PC-3 (cell line): Measurements from ENCODE around the gene VEZT. TPM values are rescaled to one million over a fixed set of nuclear protein-coding genes. Genes with fewer than 3 reads are reported as not detected.

ENCODE experiments used
- ATAC-seq: fragments of 200-7000 bp; cut with Tn5 transposase; 2 replicates; pipeline ENCODE4 v1.9.1; 2020; ENCODE audit warnings: mild to moderate bottlenecking, moderate library complexity
- BruUV-seq: library from RNA; stranded (reverse); fragments of 400-500 nt; replicated peaks from 2 replicates; lab custom pipeline; 2021; lab: Mats Ljungman, UMichigan
- CTCF ChIA-PET: fragments of 300-600 bp; sonication (Branson Sonifier 250); formaldehyde crosslinking; loops from one replicate; lab custom pipeline; 2022; ENCODE audit warnings: antibody characterized with exemption; lab: Charles Lee
- POLR2A ChIA-PET: fragments of 300-600 bp; sonication (Branson Sonifier 250); formaldehyde crosslinking; loops from one replicate; lab custom pipeline; 2022; ENCODE audit warnings: antibody characterized with exemption; ENCODE audit not compliant: unreplicated experiment; lab: Charles Lee
- DNase-seq: peaks from one replicate; pipeline ENCODE4 v3.0.0-alpha.2; 2015
- H2AFZ ChIP-seq: fragments of 300-600 bp; sonication (generic); 2 replicates; pipeline ENCODE4 v1.6.0; 2016; ENCODE audit warnings: antibody characterized with exemption, low read length
- H3F3A ChIP-seq: fragments of 300-600 bp; sonication (generic); one replicate; pipeline ENCODE4 v1.6.0; 2017; ENCODE audit warnings: antibody characterized with exemption, low read length, control low read depth, mild to moderate bottlenecking; ENCODE audit not compliant: unreplicated experiment
- H3K27ac ChIP-seq: fragments of 300-600 bp; sonication (generic); 2 replicates; pipeline ENCODE4 v1.5.1; 2016; ENCODE audit warnings: mild to moderate bottlenecking, low read length
- H3K27me3 ChIP-seq: fragments of 300-600 bp; sonication (generic); 2 replicates; pipeline ENCODE4 v1.6.1; 2016; ENCODE audit warnings: low read length, mixed read lengths
- H3K36me3 ChIP-seq: fragments of 300-600 bp; sonication (generic); 2 replicates; pipeline ENCODE4 v1.6.1; 2016; ENCODE audit warnings: low read depth, mixed run types, low read length, mixed read lengths
- H3K4me1 ChIP-seq: fragments of 300-600 bp; sonication (generic); 2 replicates; pipeline ENCODE4 v1.5.1; 2016; ENCODE audit warnings: low read length; ENCODE audit not compliant: insufficient read depth
- H3K4me2 ChIP-seq: fragments of 300-600 bp; sonication (generic); 2 replicates; pipeline ENCODE4 v1.6.0; 2016; ENCODE audit warnings: low read length
- H3K4me3 ChIP-seq: fragments of 300-600 bp; sonication (generic); 2 replicates; pipeline ENCODE4 v1.5.1; 2016; ENCODE audit warnings: mild to moderate bottlenecking, low read length, mixed read lengths
- H3K79me2 ChIP-seq: fragments of 300-600 bp; sonication (generic); 2 replicates; pipeline ENCODE4 v1.6.1; 2017; ENCODE audit warnings: low read length, mixed read lengths
- H3K9ac ChIP-seq: fragments of 300-600 bp; sonication (generic); 2 replicates; pipeline ENCODE4 v1.6.0; 2016; ENCODE audit warnings: mild to moderate bottlenecking, low read length
- H3K9me2 ChIP-seq: fragments of 300-600 bp; sonication (generic); replicated peaks from 2 replicates; pipeline ENCODE4 v1.6.1; 2016; ENCODE audit warnings: mixed run types, low read length, mixed read lengths
- H3K9me3 ChIP-seq: fragments of 300-600 bp; sonication (generic); 2 replicates; pipeline ENCODE4 v1.6.1; 2016; ENCODE audit warnings: low read length, mixed read lengths
- H4K20me1 ChIP-seq: fragments of 300-600 bp; sonication (generic); 2 replicates; pipeline ENCODE4 v1.6.1; 2016; ENCODE audit warnings: low read length, mixed read lengths
- EZH2 ChIP-seq: fragments of 300-600 bp; sonication (generic); IDR thresholded peaks from one replicate; pipeline ENCODE4 v1.6.1; 2017; ENCODE audit warnings: antibody characterized with exemption, mild to moderate bottlenecking, low read length; ENCODE audit not compliant: unreplicated experiment
- EZH2phosphoT487 ChIP-seq: fragments of 300-600 bp; sonication (generic); IDR thresholded peaks from 2 replicates; pipeline ENCODE4 v1.6.1; 2018; ENCODE audit warnings: mild to moderate bottlenecking, antibody characterized with exemption, low read length, borderline replicate concordance
- intact Hi-C: fragments of 100-400 bp; cut with micrococcal nuclease; formaldehyde crosslinking; loops from 2 replicates; pipeline ENCODE4 v1.9.0; 2023
- total RNA-seq: library from RNA; depleted of rRNA; stranded (reverse); fragments of >200 nt; gene quantifications from 2 replicates; pipeline ENCODE4 v1.2.3, GENCODE V29; 2014
- TF ChIP-seq, protein P1 (sequence below): fragments of 300-600 bp; sonication (generic); conservative IDR thresholded peaks from 2 replicates; pipeline ENCODE4 v1.5.1; 2017; ENCODE audit warnings: antibody characterized with exemption, low read depth, mild to moderate bottlenecking, low read length

VEZT gene
- total RNA-seq, 1 experiment from 2014 or later: 83.6 TPM

DNA sequence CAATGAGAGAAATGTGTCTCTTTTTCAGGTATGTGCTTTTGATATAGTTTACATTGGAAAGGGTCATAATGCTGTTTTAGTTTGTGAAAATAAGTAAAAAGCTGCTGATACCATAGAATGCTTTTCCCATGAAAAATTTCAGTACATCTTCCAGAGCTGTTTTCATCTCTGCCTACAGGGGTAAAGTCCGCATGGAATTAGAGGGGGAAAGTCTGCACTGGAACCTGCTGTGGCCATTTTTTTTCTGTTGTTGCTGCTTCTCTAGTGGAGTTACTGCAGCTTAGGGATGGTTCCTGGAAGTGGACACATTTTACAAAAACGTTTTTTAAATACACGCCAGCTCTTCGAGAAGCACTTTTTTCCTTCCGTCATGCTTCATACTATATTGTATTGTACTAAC is 81.3 kb downstream of the VEZT start:
- H3K9me2 ChIP-seq: no peaks in the 10 kb centered on the region
- no peaks in the 10 kb centered on the region for H3K79me2 ChIP-seq
- H3F3A ChIP-seq: peaks cover 4% of the 10 kb centered on the region
- DNase-seq (no peak), ATAC-seq (no peak)
- peaks cover 20% of the 10 kb centered on the region for H3K4me1 ChIP-seq
- H3K36me3 ChIP-seq: peaks cover 42% of the 10 kb centered on the region
- no TSS peak for BruUV-seq
- H3K27ac ChIP-seq: no peak overlapping the region
- no peak overlapping the region for H2AFZ ChIP-seq
- H3K27me3 ChIP-seq: no peaks in the 10 kb centered on the region
- H3K4me2 ChIP-seq: no peak overlapping the region
- no peaks in the 10 kb centered on the region for H3K9me3 ChIP-seq
- ChIA-PET CTCF (no interaction called here), POLR2A (interaction anchor here (0.6 kb wide), 1 partner anchor 126 kb away, joined by 5 read pairs; no protein-coding TSS in a partner anchor)
- no peak overlapping the region for H3K9ac ChIP-seq
- intact Hi-C loops: no loop called here
- peaks cover under 1% of the 10 kb centered on the region; the same call in 1 of the 2 replicates for H4K20me1 ChIP-seq
- H3K4me3 ChIP-seq: no peak overlapping the region
- TF ChIP-seq, protein P1, sequence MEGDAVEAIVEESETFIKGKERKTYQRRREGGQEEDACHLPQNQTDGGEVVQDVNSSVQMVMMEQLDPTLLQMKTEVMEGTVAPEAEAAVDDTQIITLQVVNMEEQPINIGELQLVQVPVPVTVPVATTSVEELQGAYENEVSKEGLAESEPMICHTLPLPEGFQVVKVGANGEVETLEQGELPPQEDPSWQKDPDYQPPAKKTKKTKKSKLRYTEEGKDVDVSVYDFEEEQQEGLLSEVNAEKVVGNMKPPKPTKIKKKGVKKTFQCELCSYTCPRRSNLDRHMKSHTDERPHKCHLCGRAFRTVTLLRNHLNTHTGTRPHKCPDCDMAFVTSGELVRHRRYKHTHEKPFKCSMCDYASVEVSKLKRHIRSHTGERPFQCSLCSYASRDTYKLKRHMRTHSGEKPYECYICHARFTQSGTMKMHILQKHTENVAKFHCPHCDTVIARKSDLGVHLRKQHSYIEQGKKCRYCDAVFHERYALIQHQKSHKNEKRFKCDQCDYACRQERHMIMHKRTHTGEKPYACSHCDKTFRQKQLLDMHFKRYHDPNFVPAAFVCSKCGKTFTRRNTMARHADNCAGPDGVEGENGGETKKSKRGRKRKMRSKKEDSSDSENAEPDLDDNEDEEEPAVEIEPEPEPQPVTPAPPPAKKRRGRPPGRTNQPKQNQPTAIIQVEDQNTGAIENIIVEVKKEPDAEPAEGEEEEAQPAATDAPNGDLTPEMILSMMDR: no peak
- no peak for TF ChIP-seq EZH2
- no peak for TF ChIP-seq EZH2phosphoT487

DNA sequence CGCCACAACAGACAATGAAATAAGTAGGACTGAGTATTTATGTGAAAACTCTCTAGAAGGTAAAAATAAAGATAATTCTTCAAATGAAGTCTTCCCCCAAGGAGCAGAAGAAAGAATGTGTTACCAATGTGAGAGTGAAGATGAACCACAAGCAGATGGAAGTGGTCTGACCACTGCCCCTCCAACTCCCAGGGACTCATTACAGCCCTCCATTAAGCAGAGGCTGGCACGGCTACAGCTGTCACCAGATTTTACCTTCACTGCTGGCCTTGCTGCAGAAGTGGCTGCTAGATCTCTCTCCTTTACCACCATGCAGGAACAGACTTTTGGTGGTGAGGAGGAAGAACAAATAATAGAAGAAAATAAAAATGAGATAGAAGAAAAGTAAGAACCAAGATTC is 82.7 kb downstream of the VEZT start:
- Histone ChIP-seq H3K27ac (no peak overlapping the region), H3K9me3 (no peaks in the 10 kb centered on the region), H2AFZ (no peak overlapping the region), H3K36me3 (peaks cover 32% of the 10 kb centered on the region; the same call in 1 of the 2 replicates), H3K4me3 (no peak overlapping the region), H3K4me2 (no peak overlapping the region), H3K9me2 (no peaks in the 10 kb centered on the region), H3K27me3 (no peaks in the 10 kb centered on the region), H4K20me1 (peaks cover 4% of the 10 kb centered on the region; the same call in 1 of the 2 replicates), H3K4me1 (peaks cover 33% of the 10 kb centered on the region), H3F3A (peaks cover 6% of the 10 kb centered on the region), H3K79me2 (no peaks in the 10 kb centered on the region), H3K9ac (no peak overlapping the region)
- intact Hi-C loops: no loop called here
- BruUV-seq: TSS peak; percentile 42
- no peak for ATAC-seq
- ChIA-PET CTCF (interaction anchor here (0.6 kb wide), 1 partner anchor 12 kb away, joined by 3 read pairs; no protein-coding TSS in a partner anchor), POLR2A (no interaction called here)
- TF ChIP-seq, protein P1: no peak
- TF ChIP-seq EZH2 (no peak), EZH2phosphoT487 (no peak)
- no peak for DNase-seq

DNA sequence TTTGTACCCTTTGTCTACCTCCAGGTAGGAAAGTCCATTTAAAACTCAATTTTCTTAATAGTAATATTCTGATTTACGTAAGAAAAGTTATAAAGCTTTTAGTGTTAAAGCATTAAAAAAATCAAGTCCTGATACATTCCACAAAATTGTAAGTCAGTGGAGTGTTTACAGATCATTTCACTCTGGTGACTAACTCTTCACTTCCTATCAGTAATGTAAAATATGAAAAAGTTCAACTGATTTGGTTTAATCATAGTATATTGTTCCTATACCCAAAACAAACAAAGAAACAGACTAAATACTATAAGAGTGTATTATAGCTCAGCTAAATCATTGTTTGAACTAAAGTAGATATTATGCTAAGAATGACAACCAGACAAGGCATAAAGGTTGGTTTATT is 85.9 kb downstream of the VEZT start:
- Histone ChIP-seq H3K27ac (peak overlapping the region; percentile 56), H3K4me3 (no peak overlapping the region), H3K4me1 (peaks cover 34% of the 10 kb centered on the region), H3K79me2 (no peaks in the 10 kb centered on the region), H2AFZ (no peak overlapping the region), H3F3A (peaks cover 6% of the 10 kb centered on the region), H4K20me1 (peaks cover 4% of the 10 kb centered on the region; the same call in 1 of the 2 replicates), H3K36me3 (peaks cover 25% of the 10 kb centered on the region), H3K9me2 (no peaks in the 10 kb centered on the region), H3K9me3 (no peaks in the 10 kb centered on the region), H3K9ac (no peak overlapping the region), H3K27me3 (no peaks in the 10 kb centered on the region), H3K4me2 (peak overlapping the region; percentile 57)
- CTCF ChIA-PET: no interaction called here
- TF ChIP-seq EZH2phosphoT487 (no peak), EZH2 (no peak)
- TF ChIP-seq, protein P1: no peak
- ATAC-seq (peak; percentile 87), DNase-seq (peak; percentile 51)
- no TSS peak for BruUV-seq
- intact Hi-C loops: no loop called here
- POLR2A ChIA-PET: interaction anchor here (0.6 to 0.7 kb wide), 2 partner anchors 14 to 22 kb away, joined by 4 to 8 read pairs; no protein-coding TSS in a partner anchor
